HCT116 (cell line): ENCODE data around the gene SERPINI1. TPM values are rescaled to one million over a fixed set of nuclear protein-coding genes. Genes with fewer than 3 reads are reported as not detected.

Source experiments
- ATAC-seq: fragments of 200-7000 bp; cut with Tn5 transposase; 2 replicates; pipeline ENCODE4 v1.9.1; 2020; ENCODE audit warnings: mild to moderate bottlenecking, moderate library complexity
- BruUV-seq: library from RNA; stranded (reverse); fragments of 400-500 nt; replicated peaks from 2 replicates; lab custom pipeline; 2021; lab: Mats Ljungman, UMichigan
- CTCF ChIA-PET: fragments of 300-600 bp; sonication (Branson Sonifier 250); formaldehyde crosslinking; loops from one replicate; lab custom pipeline; 2021; ENCODE audit warnings: antibody characterized with exemption; lab: Charles Lee
- POLR2A ChIA-PET: fragments of 300-600, 350-600 bp; sonication (Branson Sonifier 250); formaldehyde crosslinking; loops from one replicate; lab custom pipeline; 2021; ENCODE audit warnings: antibody characterized with exemption; lab: Charles Lee
- RAD21 ChIA-PET, 2 experiments: fragments of 300-600 bp; sonication (Branson Sonifier 250); formaldehyde crosslinking; loops; one replicate each; lab custom pipeline; 2023; ENCODE audit warnings: low total read pairs in 2 of 2; ENCODE audit not compliant: uncharacterized antibody in 2 of 2, unreplicated experiment in 2 of 2, low non-redundant PET in 1 of 2; lab: Charles Lee
- DNase-seq: peaks from one replicate; pipeline ENCODE4 v3.0.0-alpha.2; 2010; ENCODE audit warnings: low read depth, low spot score
- H2AFZ ChIP-seq: fragments of 200-600 bp; shearing (Covaris generic), sonication (generic); 2 replicates; pipeline ENCODE4 v1.6.1; 2017; ENCODE audit warnings: low read depth, mixed run types, mixed read lengths, antibody characterized with exemption, low read length; ENCODE audit not compliant: poor library complexity, severe bottlenecking
- H3K27ac ChIP-seq: 2 replicates; pipeline ENCODE4 v1.5.1; 2012; ENCODE audit warnings: low read depth, low read length
- H3K27me3 ChIP-seq: fragments of 200-600 bp; sonication (generic); 2 replicates; pipeline ENCODE4 v1.6.1; 2016; ENCODE audit warnings: mixed run types, low read length, mixed read lengths; ENCODE audit not compliant: insufficient read depth
- H3K36me3 ChIP-seq, 2 experiments: fragments of 200-500 bp in 1 of 2; fragments of 200-600 bp in 1 of 2; sonication (Bioruptor generic) in 1 of 2; sonication (generic) in 1 of 2; 2 replicates each; pipeline versions ENCODE4 v1.5.1 to v1.6.1; 2014 to 2016; ENCODE audit warnings: low read length in 2 of 2, inconsistent platforms in 1 of 2, mixed read lengths in 1 of 2, mixed run types in 1 of 2; ENCODE audit not compliant: insufficient read depth in 2 of 2, control insufficient read depth in 1 of 2
- H3K4me1 ChIP-seq, 2 experiments: fragments of 200-600 bp in 1 of 2; sonication (generic) in 1 of 2; 2 replicates each; pipeline versions ENCODE4 v1.5.1 to v1.6.1; 2012 to 2017; ENCODE audit warnings: low read length in 2 of 2, inconsistent platforms in 1 of 2, mild to moderate bottlenecking in 1 of 2, mixed read lengths in 1 of 2, mixed run types in 1 of 2, moderate library complexity in 1 of 2; ENCODE audit not compliant: insufficient read depth in 2 of 2, control insufficient read depth in 1 of 2
- H3K4me2 ChIP-seq: fragments of 200-600 bp; sonication (generic); 2 replicates; pipeline ENCODE4 v1.6.1; 2017; ENCODE audit warnings: mixed run types, low read length, mixed read lengths
- H3K4me3 ChIP-seq, 2 experiments: fragments of 200-600 bp in 1 of 2; sonication (generic) in 1 of 2; replicated peaks in 1 of 2; 2 replicates each; pipeline ENCODE4 v1.5.1; 2011 to 2016; ENCODE audit warnings: low read length in 2 of 2, control low read depth in 1 of 2, low read depth in 1 of 2, mild to moderate bottlenecking in 1 of 2, mixed read lengths in 1 of 2, mixed run types in 1 of 2
- H3K79me2 ChIP-seq: fragments of 200-600 bp; sonication (generic); 2 replicates; pipeline ENCODE4 v1.6.1; 2017; ENCODE audit warnings: mild to moderate bottlenecking, mixed run types, low read length, moderate library complexity, mixed read lengths; ENCODE audit not compliant: insufficient read depth
- H3K9ac ChIP-seq: fragments of 200-600 bp; sonication (generic); 2 replicates; pipeline ENCODE4 v1.6.1; 2016; ENCODE audit warnings: low read length, mixed read lengths
- H3K9me2 ChIP-seq: fragments of 200-600 bp; sonication (generic), shearing (Covaris generic); 2 replicates; pipeline ENCODE4 v1.6.1; 2017; ENCODE audit warnings: mixed run types, mild to moderate bottlenecking, moderate library complexity; ENCODE audit not compliant: insufficient read depth
- H3K9me3 ChIP-seq, 2 experiments: fragments of 200-500 bp in 1 of 2; fragments of 200-600 bp in 1 of 2; sonication (Bioruptor generic) in 1 of 2; sonication (generic) in 1 of 2; 2 replicates each; pipeline ENCODE4 v1.6.1; 2014 to 2017; ENCODE audit warnings: low read length in 2 of 2, mixed read lengths in 2 of 2, inconsistent platforms in 1 of 2, low read depth in 1 of 2, mild to moderate bottlenecking in 1 of 2, mixed run types in 1 of 2, moderate library complexity in 1 of 2; ENCODE audit not compliant: control insufficient read depth in 1 of 2, insufficient read depth in 1 of 2
- H4K20me1 ChIP-seq: fragments of 200-600 bp; sonication (generic), shearing (Covaris generic); 2 replicates; pipeline ENCODE4 v1.6.1; 2017; ENCODE audit warnings: mixed run types, mild to moderate bottlenecking, moderate library complexity; ENCODE audit not compliant: insufficient read depth
- CBX3 ChIP-seq: IDR thresholded peaks from 2 replicates; pipeline ENCODE4 v1.6.1; 2012; ENCODE audit warnings: low read depth
- ELF1 ChIP-seq: IDR thresholded peaks from 2 replicates; pipeline ENCODE4 v1.6.1; 2012; ENCODE audit warnings: low read depth, borderline replicate concordance
- SP1 ChIP-seq: IDR thresholded peaks from 2 replicates; pipeline ENCODE4 v1.6.1; 2012; ENCODE audit warnings: low read depth
- TCF7L2 ChIP-seq: IDR thresholded peaks from 2 replicates; pipeline ENCODE4 v1.7.0; 2011; ENCODE audit warnings: borderline replicate concordance, inconsistent platforms; ENCODE audit not compliant: insufficient read depth, insufficient read length; ENCODE audit errors: extremely low read depth
- YY1 ChIP-seq: IDR thresholded peaks from 2 replicates; pipeline ENCODE4 v1.6.1; 2011; ENCODE audit warnings: low read length, low read depth, moderate library complexity, mild to moderate bottlenecking; ENCODE audit not compliant: insufficient replicate concordance; ENCODE audit errors: extremely low read depth
- ZBTB33 ChIP-seq: IDR thresholded peaks from 2 replicates; pipeline ENCODE4 v1.6.1; 2011; ENCODE audit warnings: mild to moderate bottlenecking, low read length, moderate library complexity; ENCODE audit not compliant: insufficient replicate concordance; ENCODE audit errors: extremely low read depth
- intact Hi-C: fragments of 100-400 bp; cut with micrococcal nuclease; formaldehyde crosslinking; loops from 2 replicates; pipeline ENCODE4 v1.10.0; 2022
- total RNA-seq: library from RNA; stranded (reverse); gene quantifications from one replicate; pipeline ENCODE4 v1.2.1, GENCODE V29; 2021; ENCODE audit not compliant: unreplicated experiment
- TF ChIP-seq, protein P1 (sequence below): IDR thresholded peaks from 2 replicates; pipeline ENCODE4 v1.6.1; 2012
- TF ChIP-seq, protein P2 (sequence below): IDR thresholded peaks from 2 replicates; pipeline ENCODE4 v1.6.1; 2012

The SERPINI1 gene
- total RNA-seq, 1 experiment from 2014 or later: 6.5 TPM

DNA sequence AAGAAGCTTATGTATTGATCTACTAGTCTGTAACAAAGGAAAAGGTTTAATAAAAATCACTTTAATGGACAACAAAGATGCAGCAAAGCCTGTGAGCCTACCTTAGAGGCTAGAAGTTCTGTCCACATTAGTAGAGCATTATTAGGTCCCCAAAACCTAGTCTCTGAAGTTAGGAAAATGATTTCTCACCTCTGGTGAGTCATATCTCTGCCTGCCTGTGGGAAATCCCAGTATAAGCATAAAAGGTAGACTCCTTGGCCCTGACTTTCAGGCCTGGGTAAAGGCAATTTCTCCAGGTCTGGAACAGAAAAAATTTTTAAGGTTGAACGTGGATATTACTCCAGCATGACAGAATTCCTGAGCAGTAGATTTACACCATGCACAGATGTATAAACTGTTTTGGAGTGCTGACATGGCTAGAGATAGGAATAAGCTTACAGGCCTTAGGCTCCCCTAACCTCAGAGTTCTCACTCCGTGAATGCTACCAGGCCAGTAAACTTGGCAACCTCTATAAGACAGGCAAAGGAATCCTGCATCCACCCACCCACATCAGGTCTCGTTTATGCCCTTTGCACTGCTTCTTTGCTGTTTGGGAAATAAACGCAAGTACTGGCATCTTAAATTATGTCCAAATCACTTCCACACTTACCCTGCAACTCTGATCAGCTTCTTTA is 104.1 kb downstream of the SERPINI1 start:
- no peak overlapping the region for H3K4me2 ChIP-seq
- H3K9me3 ChIP-seq: no peaks in the 10 kb centered on the region
- ChIA-PET CTCF (interaction anchor here (2.1 kb wide), 1 partner anchor 43 kb away, joined by 7 read pairs; no protein-coding TSS in a partner anchor), RAD21 (no interaction called here), POLR2A (no interaction called here)
- H3K4me1 ChIP-seq: no peaks in the 10 kb centered on the region
- H3K9ac ChIP-seq: no peak overlapping the region
- BruUV-seq: no TSS peak
- no peaks in the 10 kb centered on the region for H3K27me3 ChIP-seq
- no peak for DNase-seq
- no peaks in the 10 kb centered on the region for H4K20me1 ChIP-seq
- no peak overlapping the region for H3K27ac ChIP-seq
- no peak overlapping the region for H2AFZ ChIP-seq
- H3K9me2 ChIP-seq: no peaks in the 10 kb centered on the region
- intact Hi-C loops: loop anchor here (5.0 kb wide), 1 partner anchor 43 kb away; no protein-coding TSS in a partner anchor
- no peak for ATAC-seq
- TF ChIP-seq ELF1: no peak
- no peaks in the 10 kb centered on the region for H3K79me2 ChIP-seq
- no peaks in the 10 kb centered on the region for H3K36me3 ChIP-seq
- no peak overlapping the region for H3K4me3 ChIP-seq

DNA sequence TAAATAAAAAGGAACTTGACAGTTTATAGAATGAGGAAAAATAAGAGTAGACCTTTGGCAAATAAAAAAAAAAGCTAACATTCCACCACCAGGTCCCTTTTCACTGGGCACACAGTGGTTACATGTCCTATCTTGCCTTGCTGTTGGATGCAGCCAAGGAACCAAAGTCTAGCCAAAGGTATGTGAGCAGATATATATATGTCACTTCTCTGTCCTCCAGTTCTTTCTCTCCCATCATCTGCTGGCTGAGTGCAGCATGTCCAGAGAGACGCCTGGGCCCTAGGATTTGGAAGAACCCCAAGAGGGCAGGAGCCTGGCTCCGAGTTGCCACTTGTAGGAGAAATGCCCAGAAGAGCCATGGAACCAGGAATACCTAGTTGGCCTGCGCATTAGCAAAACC is 104.7 kb downstream of the SERPINI1 start:
- TF ChIP-seq, protein P1, sequence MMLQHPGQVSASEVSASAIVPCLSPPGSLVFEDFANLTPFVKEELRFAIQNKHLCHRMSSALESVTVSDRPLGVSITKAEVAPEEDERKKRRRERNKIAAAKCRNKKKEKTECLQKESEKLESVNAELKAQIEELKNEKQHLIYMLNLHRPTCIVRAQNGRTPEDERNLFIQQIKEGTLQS: no peak
- TF ChIP-seq TCF7L2 (no peak), SP1 (no peak), CBX3 (no peak), ZBTB33 (no peak), YY1 (no peak)
- TF ChIP-seq, protein P2, sequence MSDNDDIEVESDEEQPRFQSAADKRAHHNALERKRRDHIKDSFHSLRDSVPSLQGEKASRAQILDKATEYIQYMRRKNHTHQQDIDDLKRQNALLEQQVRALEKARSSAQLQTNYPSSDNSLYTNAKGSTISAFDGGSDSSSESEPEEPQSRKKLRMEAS: no peak
- ChIA-PET RAD21 (no interaction called here), CTCF (interaction anchor here (2.1 kb wide), 1 partner anchor 42 kb away, joined by 7 read pairs; no protein-coding TSS in a partner anchor), POLR2A (no interaction called here)
- Histone ChIP-seq H3K36me3 (no peaks in the 10 kb centered on the region), H2AFZ (no peak overlapping the region), H3K9me3 (no peaks in the 10 kb centered on the region), H3K4me3 (no peak overlapping the region), H3K79me2 (no peaks in the 10 kb centered on the region), H3K4me1 (no peaks in the 10 kb centered on the region), H3K4me2 (no peak overlapping the region), H3K27ac (no peak overlapping the region), H3K9me2 (no peaks in the 10 kb centered on the region), H4K20me1 (no peaks in the 10 kb centered on the region), H3K9ac (no peak overlapping the region), H3K27me3 (no peaks in the 10 kb centered on the region)
- BruUV-seq: no TSS peak
- DNase-seq (no peak), ATAC-seq (no peak)
- intact Hi-C loops: no loop called here
